K562 (cell line): ENCODE results near the gene CTDSP2. TPM values are rescaled to one million over a fixed set of nuclear protein-coding genes. Genes with fewer than 3 reads are reported as not detected.

Experiments
- ATF3 ChIP-seq, 2 experiments: fragments of 450-650 bp in 1 of 2; sonication (generic) in 1 of 2; formaldehyde crosslinking in 1 of 2; IDR thresholded peaks in 1 of 2; conservative IDR thresholded peaks in 1 of 2; 2 replicates each; pipeline versions ENCODE4 v1.6.1 to v1.8.1; 2016 to 2023; ENCODE audit warnings: mild to moderate bottlenecking in 2 of 2, moderate library complexity in 2 of 2, inconsistent platforms in 1 of 2, missing genetic modification reagents in 1 of 2
- HEY1 ChIP-seq: fragments of 250-450 bp; sonication (Bioruptor Pico); IDR thresholded peaks from 2 replicates; pipeline ENCODE4 v1.5.0; 2020; ENCODE audit warnings: mild to moderate bottlenecking, moderate library complexity, borderline replicate concordance
- MGA ChIP-seq: fragments of 450-650 bp; IDR thresholded peaks from 2 replicates; pipeline ENCODE4 v1.6.1; 2016; ENCODE audit warnings: mild to moderate bottlenecking, moderate library complexity
- MITF ChIP-seq: IDR thresholded peaks from 2 replicates; pipeline ENCODE4 v1.6.1; 2014; ENCODE audit warnings: antibody characterized with exemption
- SMARCE1 ChIP-seq: fragments of 450-650 bp; IDR thresholded peaks from 2 replicates; pipeline ENCODE4 v1.7.1; 2016; ENCODE audit warnings: mild to moderate bottlenecking
- polyA plus RNA-seq, 8 experiments: library from polyadenylated mRNA; depleted of rRNA in 4 of 8; stranded (reverse) in 5 of 8; unstranded in 3 of 8; fragments of >200 nt; fragmentation: Nextera tagmentation in 2 of 8; fragmentation: Illumina TruSeq in 1 of 8; extraction: Ambion mirVana in 2 of 8; extraction: Trizol in 1 of 8; gene quantifications; 2 replicates each; pipeline versions ENCODE4 v1.2.1 to v1.2.3, GENCODE V29; 2011 to 2014; ENCODE audit warnings: inconsistent platforms in 1 of 8, missing spikeins in 1 of 8
- total RNA-seq, 7 experiments: library from RNA; depleted of rRNA in 6 of 7; stranded (reverse); fragments of >200 nt in 6 of 7; fragmentation: Illumina TruSeq in 2 of 7; extraction: Trizol in 2 of 7; gene quantifications; 2 replicates each; pipeline versions ENCODE4 v1.2.1 to v1.2.3, GENCODE V29; 2011 to 2021; ENCODE audit warnings: low replicate concordance in 1 of 7

CTDSP2 gene
- total and polyA plus RNA-seq, 9 of the 15 experiments (the other 6 are each of a cell fraction or from before 2014, with no cell fraction given) = 20.4 to 108 (median 47.7) TPM

GRCh38 chr12:57810450-57810849 is 36.1 kb downstream of the CTDSP2 start (continued):
- TF ChIP-seq MGA (no peak), SMARCE1 (peak; percentile 51; the same call in 1 of the 2 replicates), HEY1 (CRISPR knock-in tag) (no peak), MITF (no peak), ATF3 (IDR thresholded peaks at IDR 0.05) (peak; percentile 60), ATF3 (CRISPR knock-in tag; conservative IDR thresholded peaks at IDR 0.05) (no peak)
- TF ChIP-seq, all 486 proteins: peak for 12
